Calu3 (cell line): ENCODE data around the gene CBARP. TPM values are rescaled to one million over a fixed set of nuclear protein-coding genes. Genes with fewer than 3 reads are reported as not detected.

ENCODE experiments used
- BruUV-seq: library from RNA; stranded (reverse); fragments of 400-500 nt; replicated peaks from 2 replicates; lab custom pipeline; 2021; lab: Mats Ljungman, UMichigan
- CTCF ChIA-PET: fragments of 300-600 bp; sonication (Branson Sonifier 250); formaldehyde crosslinking; loops from one replicate; lab custom pipeline; 2022; ENCODE audit warnings: antibody characterized with exemption; lab: Charles Lee
- DNase-seq: peaks from one replicate; pipeline ENCODE4 v3.0.0; 2022
- H3K27ac Mint-ChIP-seq: one replicate; pipeline ENCODE4 v1.8.0; 2022; ENCODE audit warnings: mixed read lengths; ENCODE audit not compliant: unreplicated experiment
- H3K27me3 Mint-ChIP-seq: one replicate; pipeline ENCODE4 v1.8.0; 2022; ENCODE audit warnings: mixed read lengths; ENCODE audit not compliant: unreplicated experiment
- H3K36me3 Mint-ChIP-seq: one replicate; pipeline ENCODE4 v1.8.0; 2022; ENCODE audit warnings: mild to moderate bottlenecking, moderate library complexity, mixed read lengths; ENCODE audit not compliant: insufficient read depth, unreplicated experiment
- H3K4me1 Mint-ChIP-seq: one replicate; pipeline ENCODE4 v1.8.0; 2022; ENCODE audit warnings: mild to moderate bottlenecking, low read depth, mixed read lengths; ENCODE audit not compliant: unreplicated experiment
- H3K4me3 Mint-ChIP-seq: one replicate; pipeline ENCODE4 v1.8.0; 2022; ENCODE audit warnings: mild to moderate bottlenecking, low read depth, moderate library complexity, mixed read lengths; ENCODE audit not compliant: unreplicated experiment
- H3K9me3 Mint-ChIP-seq: one replicate; pipeline ENCODE4 v1.8.0; 2022; ENCODE audit warnings: low read depth, mixed read lengths; ENCODE audit not compliant: unreplicated experiment
- intact Hi-C: fragments of 100-400 bp; cut with micrococcal nuclease; formaldehyde crosslinking; loops from one replicate; pipeline ENCODE4 v1.10.0; 2022; ENCODE audit not compliant: unreplicated experiment
- total RNA-seq: library from RNA; stranded (reverse); gene quantifications from 2 replicates; pipeline ENCODE4 v1.2.3, GENCODE V29; 2022
- TF ChIP-seq, protein P1 (sequence below): fragments of 200-600 bp; IDR thresholded peaks from one replicate; pipeline ENCODE4 v1.8.0; 2022; ENCODE audit warnings: antibody characterized with exemption; ENCODE audit not compliant: unreplicated experiment

Gene CBARP
- total RNA-seq, 1 experiment from 2014 or later, result 4.2 TPM

DNA sequence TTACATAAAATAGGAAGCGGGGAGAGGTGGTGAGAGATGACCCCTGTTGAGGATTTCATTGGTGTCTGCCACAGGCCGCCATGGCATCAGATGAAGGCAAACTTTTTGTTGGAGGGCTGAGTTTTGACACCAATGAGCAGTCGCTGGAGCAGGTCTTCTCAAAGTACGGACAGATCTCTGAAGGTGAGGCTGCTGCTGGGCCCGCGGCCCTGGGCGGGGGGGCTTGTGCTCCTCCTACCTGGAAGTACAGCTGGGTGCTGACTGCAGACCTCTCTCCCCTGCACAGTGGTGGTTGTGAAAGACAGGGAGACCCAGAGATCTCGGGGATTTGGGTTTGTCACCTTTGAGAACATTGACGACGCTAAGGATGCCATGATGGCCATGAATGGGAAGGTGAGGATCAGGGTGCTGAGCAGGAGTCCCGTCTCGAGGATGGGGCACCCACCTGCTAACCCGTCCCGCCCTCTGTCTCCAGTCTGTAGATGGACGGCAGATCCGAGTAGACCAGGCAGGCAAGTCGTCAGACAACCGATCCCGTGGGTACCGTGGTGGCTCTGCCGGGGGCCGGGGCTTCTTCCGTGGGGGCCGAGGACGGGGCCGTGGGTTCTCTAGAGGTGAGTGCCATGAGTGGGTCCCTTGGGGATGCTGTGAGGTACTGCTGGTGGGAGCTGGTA is 33.2 kb upstream of the CBARP start:
- H3K27ac Mint-ChIP-seq, result peak overlapping the region; percentile 87

DNA sequence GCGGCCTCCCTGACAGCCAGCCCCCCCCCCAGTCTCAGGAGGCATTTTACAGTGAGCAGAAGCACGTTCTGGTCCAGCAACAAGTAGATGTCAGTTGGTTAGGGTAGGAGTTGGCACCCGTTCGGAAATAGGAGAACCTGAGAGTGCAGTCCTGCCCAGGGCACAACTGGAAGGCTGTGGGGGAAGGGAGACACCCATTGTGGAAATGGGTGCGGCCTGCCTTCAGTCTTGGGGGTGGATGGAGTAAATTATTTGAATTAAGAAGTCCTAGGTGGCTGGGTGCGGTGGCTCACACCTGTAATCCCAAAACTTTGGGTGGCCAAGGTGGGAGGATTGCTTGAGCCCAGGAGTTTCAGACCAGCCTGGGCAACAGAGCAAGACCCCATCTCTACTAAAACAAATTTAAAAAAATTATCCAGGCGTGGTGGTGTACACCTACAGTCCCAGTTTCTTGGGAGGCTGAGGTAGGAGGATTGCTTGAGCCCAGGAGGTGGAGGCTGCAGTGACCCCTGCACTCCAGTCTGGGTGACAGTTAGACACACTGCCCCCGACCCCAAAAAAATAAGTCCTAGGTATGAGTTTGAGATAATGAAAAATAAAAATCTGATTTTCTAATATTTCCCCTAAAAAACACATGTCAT is 32.5 kb upstream of the CBARP start:
- Mint-ChIP-seq H3K9me3 (no peaks in the 10 kb centered on the region), H3K36me3 (peaks cover 88% of the 10 kb centered on the region), H3K27ac (peak overlapping the region; percentile 87), H3K4me3 (peak overlapping the region; percentile 92), H3K4me1 (peaks cover 39% of the 10 kb centered on the region), H3K27me3 (no peaks in the 10 kb centered on the region)
- intact Hi-C loops, result no loop called here
- TF ChIP-seq, protein P1, sequence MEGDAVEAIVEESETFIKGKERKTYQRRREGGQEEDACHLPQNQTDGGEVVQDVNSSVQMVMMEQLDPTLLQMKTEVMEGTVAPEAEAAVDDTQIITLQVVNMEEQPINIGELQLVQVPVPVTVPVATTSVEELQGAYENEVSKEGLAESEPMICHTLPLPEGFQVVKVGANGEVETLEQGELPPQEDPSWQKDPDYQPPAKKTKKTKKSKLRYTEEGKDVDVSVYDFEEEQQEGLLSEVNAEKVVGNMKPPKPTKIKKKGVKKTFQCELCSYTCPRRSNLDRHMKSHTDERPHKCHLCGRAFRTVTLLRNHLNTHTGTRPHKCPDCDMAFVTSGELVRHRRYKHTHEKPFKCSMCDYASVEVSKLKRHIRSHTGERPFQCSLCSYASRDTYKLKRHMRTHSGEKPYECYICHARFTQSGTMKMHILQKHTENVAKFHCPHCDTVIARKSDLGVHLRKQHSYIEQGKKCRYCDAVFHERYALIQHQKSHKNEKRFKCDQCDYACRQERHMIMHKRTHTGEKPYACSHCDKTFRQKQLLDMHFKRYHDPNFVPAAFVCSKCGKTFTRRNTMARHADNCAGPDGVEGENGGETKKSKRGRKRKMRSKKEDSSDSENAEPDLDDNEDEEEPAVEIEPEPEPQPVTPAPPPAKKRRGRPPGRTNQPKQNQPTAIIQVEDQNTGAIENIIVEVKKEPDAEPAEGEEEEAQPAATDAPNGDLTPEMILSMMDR, result no peak
- BruUV-seq, result TSS peak; percentile 47
- CTCF ChIA-PET, result interaction anchor here (1.6 kb wide), 1 partner anchor 26 kb away, joined by 37 read pairs; no protein-coding TSS in a partner anchor
- DNase-seq, result no peak

More for the DNA sequence above, 33.2 kb upstream of the CBARP start:
- no peak for DNase-seq
- CTCF ChIA-PET, result no interaction called here
- peak overlapping the region; percentile 92 for H3K4me3 Mint-ChIP-seq
- H3K9me3 Mint-ChIP-seq, result no peaks in the 10 kb centered on the region
- peaks cover 92% of the 10 kb centered on the region for H3K36me3 Mint-ChIP-seq
- H3K4me1 Mint-ChIP-seq, result peaks cover 39% of the 10 kb centered on the region
- H3K27me3 Mint-ChIP-seq, result no peaks in the 10 kb centered on the region
- intact Hi-C loops, result no loop called here
- BruUV-seq, result no TSS peak
- TF ChIP-seq, protein P1, result no peak

DNA sequence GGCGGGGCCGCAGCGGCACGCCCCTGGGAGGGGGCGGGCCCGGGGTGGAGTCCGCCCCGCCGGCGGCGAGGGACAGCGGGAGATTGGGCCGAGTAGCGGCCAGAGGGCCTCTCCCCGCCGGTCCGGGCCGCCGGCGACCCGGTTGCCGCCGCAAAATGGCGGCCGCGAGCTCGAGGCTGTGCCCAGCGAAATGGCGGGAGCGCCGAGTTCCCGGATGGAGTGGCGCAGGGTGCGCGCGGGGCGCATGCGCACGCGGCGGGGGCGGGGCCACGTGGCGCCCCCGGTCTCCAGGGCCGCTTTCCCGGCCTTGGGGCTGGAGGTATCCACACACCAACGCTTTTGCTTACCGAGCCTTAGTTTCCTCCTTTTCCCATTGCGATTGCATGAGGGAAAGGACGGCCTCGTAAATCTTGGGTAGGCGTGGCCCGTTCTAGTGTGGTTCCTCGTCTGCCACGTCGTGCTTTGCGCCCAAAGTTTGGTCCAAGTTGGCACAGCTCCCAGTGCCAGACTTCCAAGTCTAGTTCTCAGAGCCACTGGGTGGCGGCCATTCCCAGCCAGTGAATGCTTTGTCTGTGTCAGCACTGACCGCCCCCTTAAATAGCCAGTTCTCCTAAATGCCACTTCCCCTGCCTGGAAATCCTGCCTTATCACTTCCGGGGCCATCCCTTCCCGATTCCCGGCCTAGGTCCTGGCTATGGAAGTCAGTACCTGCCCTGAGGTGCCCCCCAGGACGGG is 31.8 kb upstream of the CBARP start:
- no peaks in the 10 kb centered on the region for H3K9me3 Mint-ChIP-seq
- intact Hi-C loops, result no loop called here
- H3K36me3 Mint-ChIP-seq, result peaks cover 86% of the 10 kb centered on the region
- H3K4me3 Mint-ChIP-seq, result peak overlapping the region; percentile 92
- TF ChIP-seq, protein P1, result no peak
- no peaks in the 10 kb centered on the region for H3K27me3 Mint-ChIP-seq
- H3K4me1 Mint-ChIP-seq, result peaks cover 39% of the 10 kb centered on the region
- CTCF ChIA-PET, result interaction anchor here (0.6 to 1.6 kb wide), 4 partner anchors 21 to 195 kb away, joined by 3 to 37 read pairs (median 4); partner anchors contain the start of gene NDUFS7
- peak; percentile 87 for DNase-seq
- no TSS peak for BruUV-seq
- H3K27ac Mint-ChIP-seq, result peak overlapping the region; percentile 88

DNA sequence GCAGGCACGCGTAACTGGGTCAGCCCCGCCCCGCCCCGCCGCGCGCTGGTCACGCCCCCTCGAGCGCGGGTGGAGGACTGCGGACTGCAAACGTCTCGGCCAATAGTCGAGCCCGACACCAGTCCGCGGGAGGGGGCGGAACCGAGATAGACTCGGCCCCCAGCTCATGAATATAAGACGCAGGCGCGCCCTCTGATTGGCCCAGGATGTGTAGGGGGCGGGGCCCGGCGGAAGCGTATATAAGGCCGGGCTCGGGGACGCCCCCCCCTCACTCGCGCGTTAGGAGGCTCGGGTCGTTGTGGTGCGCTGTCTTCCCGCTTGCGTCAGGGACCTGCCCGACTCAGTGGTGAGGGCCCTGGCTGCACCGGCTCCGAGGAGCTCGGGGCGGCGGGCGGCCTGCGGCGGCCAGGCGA is 31.3 kb upstream of the CBARP start, which contains the start of gene CIRBP:
Gene CIRBP, plus strand, starts transcription at position 268 of the 413 bp plus-strand sequence. CDS start 1,602 bp downstream, outside the sequence.
- H3K4me1 Mint-ChIP-seq, result peaks cover 39% of the 10 kb centered on the region
- CTCF ChIA-PET, result interaction anchor here (0.6 to 1.6 kb wide), 5 partner anchors 20 to 342 kb away, joined by 3 to 37 read pairs (median 4); partner anchors contain the start of gene NDUFS7

More for the DNA sequence above, 31.3 kb upstream of the CBARP start, which contains the start of gene CIRBP:
- DNase-seq, result peak; percentile 97
- TF ChIP-seq, protein P1, result no peak
- peak within 1 kb of the TSS; percentile 88 for H3K27ac Mint-ChIP-seq
- H3K27me3 Mint-ChIP-seq, result no peaks in the 10 kb centered on the region
- intact Hi-C loops, result no loop called here
- no TSS peak for BruUV-seq
- H3K4me3 Mint-ChIP-seq, result peak within 1 kb of the TSS; percentile 92
- no peaks in the 10 kb centered on the region for H3K9me3 Mint-ChIP-seq
- peaks cover 81% of the 10 kb centered on the region for H3K36me3 Mint-ChIP-seq
